Prostate gland (tissue), 2 donors: Measurements from ENCODE around the gene MAP4K4.

Source experiments
- CTCF ChIP-seq, 4 experiments: fragments of 200-600 bp in 2 of 4; fragments of 450-650 bp in 2 of 4; sonication (generic) in 2 of 4; IDR thresholded peaks; 1 replicate in 3 of 4; 2 replicates in 1 of 4; pipeline ENCODE4 v1.5.1; 2016 to 2019; ENCODE audit warnings: antibody characterized with exemption in 4 of 4, mild to moderate bottlenecking in 2 of 4, moderate library complexity in 2 of 4
- POLR2A ChIP-seq: fragments of 450-650 bp; IDR thresholded peaks from one replicate; pipeline ENCODE4 v1.6.1; 2016; ENCODE audit warnings: antibody characterized with exemption, mild to moderate bottlenecking

- TF ChIP-seq POLR2A = no peak
- TF ChIP-seq CTCF (IDR thresholded peaks at IDR 0.05) = no peak
Observed at GRCh38 chr2:101864426-101864825, 166.9 kb downstream of the MAP4K4 start.
